Measurements from ENCODE around the gene SARM1.
A peak's percentile ranks its signal among the peaks of the same experiment; 100 is the strongest.

DNA sequence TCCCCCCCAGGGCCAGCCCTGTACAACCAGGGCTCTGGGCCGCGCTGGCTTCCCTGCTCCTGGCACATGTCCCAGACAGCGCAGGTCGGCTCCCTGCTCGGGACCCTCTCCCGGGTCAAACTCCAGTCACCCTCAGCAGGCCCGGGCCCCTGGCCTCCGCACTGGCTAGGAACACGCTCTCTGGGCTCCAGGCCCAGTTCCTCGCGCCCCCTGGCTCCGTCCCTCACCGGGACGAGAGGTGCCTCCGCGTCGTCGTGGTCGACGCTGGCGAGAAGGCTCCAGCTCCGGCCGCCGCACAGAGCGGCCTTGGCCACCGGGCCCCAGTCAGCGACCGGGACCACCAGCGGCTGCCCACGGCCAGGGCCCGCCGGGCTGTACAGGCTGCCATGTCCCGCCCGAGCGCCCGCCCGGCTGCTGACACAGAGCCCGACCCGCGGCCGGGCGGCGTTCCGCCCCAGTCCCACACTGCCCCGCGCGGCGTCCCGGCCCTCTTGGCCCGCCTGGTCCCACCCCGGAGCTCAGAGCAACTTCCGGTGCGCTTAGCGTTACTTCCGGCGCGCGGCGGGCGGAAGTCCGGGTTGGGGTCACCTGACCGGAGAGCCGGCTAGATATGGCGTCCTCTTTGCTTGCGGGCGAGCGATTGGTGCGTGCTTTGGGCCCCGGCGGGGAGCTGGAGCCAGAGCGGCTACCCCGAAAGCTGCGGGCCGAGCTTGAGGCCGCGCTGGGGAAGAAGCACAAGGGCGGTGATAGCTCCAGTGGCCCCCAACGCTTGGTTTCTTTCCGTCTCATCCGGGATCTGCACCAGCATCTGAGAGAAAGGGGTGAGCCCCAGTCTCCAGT, 14.2 kb upstream of the SARM1 start, which contains the start of gene POLDIP2:
- peak; percentile 93 for TF ChIP-seq POLR2AphosphoS5 (IDR thresholded peaks at IDR 0.05)
- TF ChIP-seq EZH2 (IDR thresholded peaks at IDR 0.05; ENCODE audit: borderline replicate concordance, insufficient read depth, low read length, poor library complexity, severe bottlenecking), result no peak
- no peak for TF ChIP-seq CTCF (IDR thresholded peaks at IDR 0.05; ENCODE audit: poor library complexity, severe bottlenecking)
- TF ChIP-seq TAF1 (IDR thresholded peaks at IDR 0.05; ENCODE audit: low read depth), result peak; percentile 74
- no peak for TF ChIP-seq SMC3 (conservative IDR thresholded peaks at IDR 0.05; ENCODE audit: poor library complexity)
- TF ChIP-seq EP300 (conservative IDR thresholded peaks at IDR 0.05; ENCODE audit: poor library complexity, severe bottlenecking), result peak; percentile 43
- TF ChIP-seq, protein P1, sequence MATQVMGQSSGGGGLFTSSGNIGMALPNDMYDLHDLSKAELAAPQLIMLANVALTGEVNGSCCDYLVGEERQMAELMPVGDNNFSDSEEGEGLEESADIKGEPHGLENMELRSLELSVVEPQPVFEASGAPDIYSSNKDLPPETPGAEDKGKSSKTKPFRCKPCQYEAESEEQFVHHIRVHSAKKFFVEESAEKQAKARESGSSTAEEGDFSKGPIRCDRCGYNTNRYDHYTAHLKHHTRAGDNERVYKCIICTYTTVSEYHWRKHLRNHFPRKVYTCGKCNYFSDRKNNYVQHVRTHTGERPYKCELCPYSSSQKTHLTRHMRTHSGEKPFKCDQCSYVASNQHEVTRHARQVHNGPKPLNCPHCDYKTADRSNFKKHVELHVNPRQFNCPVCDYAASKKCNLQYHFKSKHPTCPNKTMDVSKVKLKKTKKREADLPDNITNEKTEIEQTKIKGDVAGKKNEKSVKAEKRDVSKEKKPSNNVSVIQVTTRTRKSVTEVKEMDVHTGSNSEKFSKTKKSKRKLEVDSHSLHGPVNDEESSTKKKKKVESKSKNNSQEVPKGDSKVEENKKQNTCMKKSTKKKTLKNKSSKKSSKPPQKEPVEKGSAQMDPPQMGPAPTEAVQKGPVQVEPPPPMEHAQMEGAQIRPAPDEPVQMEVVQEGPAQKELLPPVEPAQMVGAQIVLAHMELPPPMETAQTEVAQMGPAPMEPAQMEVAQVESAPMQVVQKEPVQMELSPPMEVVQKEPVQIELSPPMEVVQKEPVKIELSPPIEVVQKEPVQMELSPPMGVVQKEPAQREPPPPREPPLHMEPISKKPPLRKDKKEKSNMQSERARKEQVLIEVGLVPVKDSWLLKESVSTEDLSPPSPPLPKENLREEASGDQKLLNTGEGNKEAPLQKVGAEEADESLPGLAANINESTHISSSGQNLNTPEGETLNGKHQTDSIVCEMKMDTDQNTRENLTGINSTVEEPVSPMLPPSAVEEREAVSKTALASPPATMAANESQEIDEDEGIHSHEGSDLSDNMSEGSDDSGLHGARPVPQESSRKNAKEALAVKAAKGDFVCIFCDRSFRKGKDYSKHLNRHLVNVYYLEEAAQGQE (IDR thresholded peaks at IDR 0.05; ENCODE audit: borderline replicate concordance), result peak; percentile 73
